Measurements from ENCODE around the gene SPAG4. TPM values are rescaled to one million over a fixed set of nuclear protein-coding genes. Genes with fewer than 3 reads are reported as not detected.
A peak's percentile ranks its signal among the peaks of the same experiment; 100 is the strongest.

The SPAG4 gene
- total and polyA plus RNA-seq, 8 donors: 2.9 to 39.7 (median 3.9) TPM; not detected in 3

DNA sequence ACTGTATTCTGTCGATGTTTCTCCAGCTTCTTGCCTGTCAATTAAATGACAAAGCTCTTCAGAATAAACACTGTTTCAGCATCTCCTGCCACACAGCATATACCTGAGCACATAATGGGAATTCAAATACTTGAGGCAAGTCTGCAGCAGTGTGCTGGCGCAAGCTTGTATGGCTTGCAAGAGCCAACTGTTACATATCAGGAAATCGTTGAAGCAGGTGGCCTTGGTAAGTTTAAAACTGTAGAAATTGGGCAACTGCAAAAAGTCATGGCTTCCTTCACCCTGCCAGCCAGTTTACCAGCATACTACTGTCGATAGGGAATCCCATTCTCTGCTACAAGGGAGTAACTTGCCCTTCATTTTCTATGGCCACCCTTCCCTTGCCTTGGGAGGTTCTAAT lies 26.1 kb downstream of the SPAG4 start:
- no peaks in the 10 kb centered on the region for H3K9me3 ChIP-seq
- TF ChIP-seq POLR2A (IDR thresholded peaks at IDR 0.05): no peak
- no peak for TF ChIP-seq POLR2AphosphoS5 (IDR thresholded peaks at IDR 0.05)
- TF ChIP-seq, protein P1, sequence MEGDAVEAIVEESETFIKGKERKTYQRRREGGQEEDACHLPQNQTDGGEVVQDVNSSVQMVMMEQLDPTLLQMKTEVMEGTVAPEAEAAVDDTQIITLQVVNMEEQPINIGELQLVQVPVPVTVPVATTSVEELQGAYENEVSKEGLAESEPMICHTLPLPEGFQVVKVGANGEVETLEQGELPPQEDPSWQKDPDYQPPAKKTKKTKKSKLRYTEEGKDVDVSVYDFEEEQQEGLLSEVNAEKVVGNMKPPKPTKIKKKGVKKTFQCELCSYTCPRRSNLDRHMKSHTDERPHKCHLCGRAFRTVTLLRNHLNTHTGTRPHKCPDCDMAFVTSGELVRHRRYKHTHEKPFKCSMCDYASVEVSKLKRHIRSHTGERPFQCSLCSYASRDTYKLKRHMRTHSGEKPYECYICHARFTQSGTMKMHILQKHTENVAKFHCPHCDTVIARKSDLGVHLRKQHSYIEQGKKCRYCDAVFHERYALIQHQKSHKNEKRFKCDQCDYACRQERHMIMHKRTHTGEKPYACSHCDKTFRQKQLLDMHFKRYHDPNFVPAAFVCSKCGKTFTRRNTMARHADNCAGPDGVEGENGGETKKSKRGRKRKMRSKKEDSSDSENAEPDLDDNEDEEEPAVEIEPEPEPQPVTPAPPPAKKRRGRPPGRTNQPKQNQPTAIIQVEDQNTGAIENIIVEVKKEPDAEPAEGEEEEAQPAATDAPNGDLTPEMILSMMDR (IDR thresholded peaks at IDR 0.05): no peak
- no peak for TF ChIP-seq EP300 (IDR thresholded peaks at IDR 0.05)
- no peaks in the 10 kb centered on the region for H3K27me3 ChIP-seq
- no peak overlapping the region for H3K27ac ChIP-seq
- peaks cover 0 to 44% (median 15%) of the 10 kb centered on the region in 4 donors for H3K4me1 ChIP-seq
- DNase-seq: no peak
- no peaks in the 10 kb centered on the region for H3K36me3 ChIP-seq
- 85 to 94% (median 90%) methylated on average over 4 of the region's 4 CpGs for whole genome bisulfite sequencing, 5 donors
- no peak overlapping the region for H3K4me3 ChIP-seq
- intact Hi-C loops (cut with DNase I; ENCODE audit: low total_unique reads): no loop called here

DNA sequence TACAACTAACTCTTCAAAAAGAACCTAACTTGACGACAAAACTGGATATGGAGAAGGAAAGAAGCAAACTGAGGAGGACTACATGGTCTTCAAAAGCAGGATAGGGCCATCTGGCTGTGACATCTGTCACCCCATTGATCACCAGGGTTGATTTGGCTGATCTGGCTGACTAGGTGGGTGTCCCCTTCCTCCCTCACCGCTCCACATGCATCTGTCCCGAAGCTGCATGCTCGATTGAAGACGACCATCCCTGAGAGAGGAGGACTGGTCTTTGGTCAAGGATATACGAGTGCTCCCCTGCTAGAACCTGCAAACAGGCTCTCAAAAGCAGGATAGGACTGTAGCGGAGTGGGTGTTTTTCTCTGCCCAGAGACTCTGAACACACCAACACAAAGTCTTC lies 27.4 kb downstream of the SPAG4 start:
- intact Hi-C loops (cut with DNase I; ENCODE audit: low total_unique reads): no loop called here
- Histone ChIP-seq H3K4me3 (no peak overlapping the region), H3K36me3 (no peaks in the 10 kb centered on the region), H3K9me3 (no peaks in the 10 kb centered on the region), H3K27me3 (no peaks in the 10 kb centered on the region), H3K4me1 (peaks cover 0 to 42% (median 9%) of the 10 kb centered on the region in 4 donors), H3K27ac (no peak overlapping the region)
- TF ChIP-seq POLR2AphosphoS5 (IDR thresholded peaks at IDR 0.05) (no peak), POLR2A (IDR thresholded peaks at IDR 0.05) (no peak), EP300 (IDR thresholded peaks at IDR 0.05) (no peak)
- TF ChIP-seq, protein P1 (IDR thresholded peaks at IDR 0.05): no peak
- WGBS, 5 donors: 93 to 96% (median 94%) methylated on average over 7 of the region's 7 CpGs
- no peak for DNase-seq

DNA sequence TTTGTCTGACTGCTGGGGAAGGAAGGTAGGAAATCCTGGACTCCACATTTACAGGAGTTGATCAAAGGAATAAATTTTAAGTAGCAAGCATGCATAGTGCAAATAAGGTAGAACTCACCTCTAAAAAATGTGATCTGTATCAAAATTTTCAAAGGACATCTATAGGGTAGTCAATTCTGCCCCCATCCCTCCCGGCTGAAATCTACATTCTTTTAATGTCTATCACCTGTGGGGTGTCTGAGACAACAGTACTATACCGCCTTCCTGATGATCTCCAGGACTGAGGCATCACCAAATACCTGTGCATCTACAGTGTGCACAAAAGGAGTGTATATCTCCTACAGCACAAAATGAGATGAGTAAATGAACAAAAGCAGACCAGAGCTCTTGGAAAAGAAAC lies 29.2 kb downstream of the SPAG4 start:
- no peak overlapping the region for H3K4me3 ChIP-seq
- no peak for TF ChIP-seq POLR2A (IDR thresholded peaks at IDR 0.05)
- no peak for TF ChIP-seq POLR2AphosphoS5 (IDR thresholded peaks at IDR 0.05)
- TF ChIP-seq, protein P1 (IDR thresholded peaks at IDR 0.05): no peak
- TF ChIP-seq EP300 (IDR thresholded peaks at IDR 0.05): no peak
- no peaks in the 10 kb centered on the region for H3K27me3 ChIP-seq
- H3K9me3 ChIP-seq: no peaks in the 10 kb centered on the region
- intact Hi-C loops (cut with DNase I; ENCODE audit: low total_unique reads): no loop called here
- 76 to 86% (median 82%) methylated on average over 2 of the region's 2 CpGs for WGBS, 5 donors
- peaks cover 0 to 42% (median 17%) of the 10 kb centered on the region in 4 donors for H3K4me1 ChIP-seq
- DNase-seq: no peak
- H3K36me3 ChIP-seq: no peaks in the 10 kb centered on the region
- H3K27ac ChIP-seq: no peak overlapping the region

DNA sequence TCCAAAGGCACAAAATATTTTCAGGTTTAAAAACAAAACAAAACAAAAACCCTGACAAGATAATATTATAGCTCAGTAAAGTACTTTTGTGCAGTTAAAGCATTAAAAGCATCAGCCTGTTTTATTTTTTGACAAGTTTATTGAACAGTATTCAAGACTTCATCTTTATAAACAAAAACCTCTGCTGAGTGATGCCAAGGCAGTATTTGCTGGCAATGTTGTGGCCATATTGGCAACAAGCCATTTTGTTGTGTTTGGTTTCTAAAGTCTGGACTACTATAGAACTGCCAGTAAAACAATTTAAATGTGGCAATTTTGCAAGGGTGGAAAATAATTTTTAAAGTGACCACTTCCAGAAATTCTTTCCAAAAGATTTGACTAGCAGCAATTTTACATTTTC lies 33.2 kb downstream of the SPAG4 start:
- TF ChIP-seq POLR2A (IDR thresholded peaks at IDR 0.05) (no peak), POLR2AphosphoS5 (IDR thresholded peaks at IDR 0.05) (no peak), EP300 (IDR thresholded peaks at IDR 0.05) (no peak)
- TF ChIP-seq, protein P1 (IDR thresholded peaks at IDR 0.05): no peak
- no peak overlapping the region for H3K27ac ChIP-seq
- DNase-seq: peak in 1 of 2 donors; percentile 38

More for the DNA sequence above, 33.2 kb downstream of the SPAG4 start:
- intact Hi-C loops (cut with DNase I; ENCODE audit: low total_unique reads): no loop called here
- H3K9me3 ChIP-seq: no peaks in the 10 kb centered on the region
- H3K4me3 ChIP-seq: no peak overlapping the region
- no peaks in the 10 kb centered on the region for H3K27me3 ChIP-seq
- H3K4me1 ChIP-seq: peaks cover 8 to 52% (median 30%) of the 10 kb centered on the region in 4 donors
- H3K36me3 ChIP-seq: peaks cover 10 to 20% (median 18%) of the 10 kb centered on the region in 4 donors
